OCI-LY1 (cell line): ENCODE measurements around the gene HMG20A.

ENCODE experiments used
- H2AFZ ChIP-seq: fragments of 200-600 bp; sonication (generic), shearing (Covaris generic); 2 replicates; pipeline ENCODE4 v1.6.0; 2014; ENCODE audit warnings: antibody characterized with exemption, mild to moderate bottlenecking, low read length
- H3F3A ChIP-seq: fragments of 200-600 bp; sonication (generic), shearing (Covaris generic); 2 replicates; pipeline ENCODE4 v1.6.0; 2014; ENCODE audit warnings: mild to moderate bottlenecking, antibody characterized with exemption, low read length, moderate library complexity; ENCODE audit not compliant: insufficient read depth
- H3K27ac ChIP-seq: fragments of 200-600 bp; sonication (generic); 2 replicates; pipeline ENCODE4 v1.5.1; 2014; ENCODE audit warnings: low read length, mixed run types, mild to moderate bottlenecking, low read depth; ENCODE audit not compliant: poor library complexity, severe bottlenecking
- H3K27me3 ChIP-seq: fragments of 200-600 bp; sonication (generic); 2 replicates; pipeline ENCODE4 v1.6.0; 2014; ENCODE audit warnings: antibody characterized with exemption, mild to moderate bottlenecking, low read length, moderate library complexity; ENCODE audit not compliant: insufficient read depth
- H3K36me3 ChIP-seq: fragments of 200-600 bp; sonication (generic); 2 replicates; pipeline ENCODE4 v1.6.1; 2014; ENCODE audit warnings: mild to moderate bottlenecking, antibody characterized with exemption, low read length, moderate library complexity, mixed read lengths; ENCODE audit not compliant: insufficient read depth
- H3K4me1 ChIP-seq: fragments of 200-600 bp; sonication (generic); 2 replicates; pipeline ENCODE4 v1.5.1; 2014; ENCODE audit warnings: mild to moderate bottlenecking, low read length, moderate library complexity; ENCODE audit not compliant: insufficient read depth, severe bottlenecking
- H3K4me2 ChIP-seq: fragments of 200-600 bp; sonication (generic), shearing (Covaris generic); 2 replicates; pipeline ENCODE4 v1.6.1; 2014; ENCODE audit warnings: low read length
- H3K4me3 ChIP-seq: fragments of 200-600 bp; sonication (generic); 2 replicates; pipeline ENCODE4 v1.5.1; 2014; ENCODE audit warnings: low read length, low read depth, mild to moderate bottlenecking, mixed read lengths; ENCODE audit not compliant: poor library complexity, severe bottlenecking
- H3K79me2 ChIP-seq: fragments of 200-600 bp; shearing (Covaris generic); 2 replicates; pipeline ENCODE4 v1.6.1; 2016; ENCODE audit warnings: mixed run types, low read length, mixed read lengths; ENCODE audit not compliant: insufficient read depth
- H3K9ac ChIP-seq: fragments of 200-600 bp; sonication (generic), shearing (Covaris generic); 2 replicates; pipeline ENCODE4 v1.6.1; 2014; ENCODE audit warnings: mild to moderate bottlenecking, low read length, mixed read lengths
- H3K9me2 ChIP-seq: fragments of 200-600 bp; sonication (generic), shearing (Covaris generic); 2 replicates; pipeline ENCODE4 v1.6.1; 2014; ENCODE audit warnings: low read depth, mild to moderate bottlenecking, low read length, mixed read lengths
- H3K9me3 ChIP-seq: fragments of 200-600 bp; shearing (Covaris generic); 2 replicates; pipeline ENCODE4 v1.6.1; 2014; ENCODE audit warnings: low read length, mixed read lengths
- H4K20me1 ChIP-seq: fragments of 200-600 bp; sonication (generic), shearing (Covaris generic); 2 replicates; pipeline ENCODE4 v1.6.0; 2016; ENCODE audit warnings: mild to moderate bottlenecking, low read length; ENCODE audit not compliant: insufficient read depth
- CTCF ChIP-seq: fragments of 200-600 bp; sonication (generic), shearing (Covaris generic); IDR thresholded peaks from 2 replicates; pipeline ENCODE4 v1.5.1; 2017; ENCODE audit warnings: mild to moderate bottlenecking, antibody characterized with exemption, low read length, moderate library complexity, mixed read lengths
- EZH2 ChIP-seq: fragments of 200-600 bp; sonication (generic), shearing (Covaris generic); IDR thresholded peaks from 2 replicates; pipeline ENCODE4 v1.8.0; 2017; ENCODE audit warnings: borderline replicate concordance, mixed run types, mild to moderate bottlenecking, antibody characterized with exemption, low read length, moderate library complexity, mixed read lengths

HMG20A gene

GRCh38 chr15:77529394-77530159 lies 108.9 kb downstream of the HMG20A start:
- H3K9ac ChIP-seq: no peak overlapping the region
- no peak overlapping the region for H2AFZ ChIP-seq
- H3K4me1 ChIP-seq: no peaks in the 10 kb centered on the region

GRCh38 chr15:77530576-77530975 lies 109.9 kb downstream of the HMG20A start:
- no peak for TF ChIP-seq CTCF
- no peak for TF ChIP-seq EZH2
- H3K27me3 ChIP-seq: no peaks in the 10 kb centered on the region
- no peak overlapping the region for H3K4me2 ChIP-seq
- no peaks in the 10 kb centered on the region for H3K9me2 ChIP-seq
- no peak overlapping the region for H3K9ac ChIP-seq
- no peaks in the 10 kb centered on the region for H4K20me1 ChIP-seq
- no peak overlapping the region for H3K4me3 ChIP-seq
- H3K36me3 ChIP-seq: no peaks in the 10 kb centered on the region
- H3K9me3 ChIP-seq: no peaks in the 10 kb centered on the region
- no peak overlapping the region for H2AFZ ChIP-seq
- H3F3A ChIP-seq: no peaks in the 10 kb centered on the region
- H3K4me1 ChIP-seq: no peaks in the 10 kb centered on the region
- no peaks in the 10 kb centered on the region for H3K79me2 ChIP-seq
- H3K27ac ChIP-seq: no peak overlapping the region

More at GRCh38 chr15:77529394-77530159, 108.9 kb downstream of the HMG20A start:
- no peak overlapping the region for H3K27ac ChIP-seq
- H4K20me1 ChIP-seq: no peaks in the 10 kb centered on the region
- H3K27me3 ChIP-seq: no peaks in the 10 kb centered on the region; the same call in 1 of the 2 replicates
- no peak overlapping the region for H3K4me2 ChIP-seq
- TF ChIP-seq EZH2 (no peak), CTCF (no peak)
- H3K79me2 ChIP-seq: no peaks in the 10 kb centered on the region
- no peak overlapping the region for H3K4me3 ChIP-seq
- no peaks in the 10 kb centered on the region for H3K9me3 ChIP-seq
- no peaks in the 10 kb centered on the region for H3K9me2 ChIP-seq
- no peaks in the 10 kb centered on the region for H3F3A ChIP-seq
- H3K36me3 ChIP-seq: no peaks in the 10 kb centered on the region

GRCh38 chr15:77531191-77532000 lies 110.7 kb downstream of the HMG20A start:
- no peak overlapping the region for H3K4me2 ChIP-seq
- no peak overlapping the region for H2AFZ ChIP-seq
- TF ChIP-seq EZH2 (no peak), CTCF (no peak)
- no peaks in the 10 kb centered on the region for H3K27me3 ChIP-seq
- H3K9ac ChIP-seq: no peak overlapping the region
- H3K4me3 ChIP-seq: no peak overlapping the region
- no peaks in the 10 kb centered on the region for H3K36me3 ChIP-seq
- H3K9me2 ChIP-seq: no peaks in the 10 kb centered on the region
- no peaks in the 10 kb centered on the region for H3K4me1 ChIP-seq
- H3F3A ChIP-seq: no peaks in the 10 kb centered on the region
- no peaks in the 10 kb centered on the region for H3K79me2 ChIP-seq
- no peaks in the 10 kb centered on the region for H3K9me3 ChIP-seq
- no peaks in the 10 kb centered on the region for H4K20me1 ChIP-seq
- H3K27ac ChIP-seq: no peak overlapping the region
